Measurements from ENCODE around the gene SLC16A10. TPM values are rescaled to one million over a fixed set of nuclear protein-coding genes. Genes with fewer than 3 reads are reported as not detected.

Gene SLC16A10
- polyA plus RNA-seq, 1 experiment: not detected

DNA sequence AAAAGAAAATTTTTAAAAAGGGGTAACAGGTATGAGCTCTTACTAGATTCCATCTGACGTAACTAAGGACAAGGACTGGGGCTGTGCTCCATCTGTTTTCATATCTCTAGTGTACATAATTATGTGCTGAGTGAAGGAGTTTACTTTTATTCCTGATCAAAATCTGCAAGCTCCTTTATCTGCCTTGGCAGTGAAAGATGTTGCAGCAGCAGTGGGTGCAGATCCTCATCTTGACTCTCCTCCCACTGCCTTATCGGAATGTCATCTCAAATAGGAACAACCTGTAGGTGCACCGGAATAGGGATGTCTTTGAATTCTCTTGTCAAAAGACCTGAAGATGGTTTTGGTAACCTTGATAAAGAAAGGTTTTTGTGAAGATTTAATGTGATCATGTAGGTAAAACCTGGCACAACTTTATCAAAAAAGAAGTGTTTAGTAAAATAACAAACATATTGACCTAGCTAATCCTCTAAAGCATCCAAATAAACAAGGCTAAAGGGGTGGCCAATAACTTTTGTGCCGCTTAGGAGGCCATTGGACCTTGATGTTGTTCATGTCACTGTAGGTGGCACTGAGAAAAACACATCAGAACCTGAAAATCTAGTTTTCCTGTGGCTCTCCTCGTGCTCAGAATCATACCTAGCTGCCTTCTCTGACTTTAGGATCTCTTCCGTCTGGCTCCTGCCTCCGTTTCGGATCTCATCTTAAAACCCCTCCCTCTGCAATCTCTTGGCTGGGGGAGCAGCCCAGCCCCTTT, 19.0 kb upstream of the SLC16A10 start:
- H3K36me3 ChIP-seq (ENCODE audit: control insufficient read depth, insufficient read depth, low read length): no peaks in the 10 kb centered on the region
- H3K27me3 ChIP-seq (ENCODE audit: control insufficient read depth, insufficient read depth, low read length): peaks cover 7% of the 10 kb centered on the region
- H3K4me3 ChIP-seq (ENCODE audit: low read depth, low read length): no peak overlapping the region
- no peak for DNase-seq (ENCODE audit: low read depth)
- CTCF ChIA-PET: interaction anchor here (0.6 to 2.7 kb wide), 3 partner anchors 10 to 32 kb away, joined by 3 to 8 read pairs (median 3); no protein-coding TSS in a partner anchor
- POLR2A ChIA-PET: no interaction called here
- no peak for TF ChIP-seq CTCF (IDR thresholded peaks at IDR 0.05; ENCODE audit: insufficient read depth, low read depth, low read length)

GRCh38 chr6:111068866-111069234, 18.5 kb upstream of the SLC16A10 start:
- H3K27me3 ChIP-seq (ENCODE audit: control insufficient read depth, insufficient read depth, low read length): peaks cover 8% of the 10 kb centered on the region
- H3K4me3 ChIP-seq (ENCODE audit: low read depth, low read length): no peak overlapping the region
- POLR2A ChIA-PET: no interaction called here
- no peak for TF ChIP-seq CTCF (IDR thresholded peaks at IDR 0.05; ENCODE audit: insufficient read depth, low read depth, low read length)
- no peaks in the 10 kb centered on the region for H3K36me3 ChIP-seq (ENCODE audit: control insufficient read depth, insufficient read depth, low read length)
- CTCF ChIA-PET: no interaction called here
- DNase-seq (ENCODE audit: low read depth): no peak

DNA sequence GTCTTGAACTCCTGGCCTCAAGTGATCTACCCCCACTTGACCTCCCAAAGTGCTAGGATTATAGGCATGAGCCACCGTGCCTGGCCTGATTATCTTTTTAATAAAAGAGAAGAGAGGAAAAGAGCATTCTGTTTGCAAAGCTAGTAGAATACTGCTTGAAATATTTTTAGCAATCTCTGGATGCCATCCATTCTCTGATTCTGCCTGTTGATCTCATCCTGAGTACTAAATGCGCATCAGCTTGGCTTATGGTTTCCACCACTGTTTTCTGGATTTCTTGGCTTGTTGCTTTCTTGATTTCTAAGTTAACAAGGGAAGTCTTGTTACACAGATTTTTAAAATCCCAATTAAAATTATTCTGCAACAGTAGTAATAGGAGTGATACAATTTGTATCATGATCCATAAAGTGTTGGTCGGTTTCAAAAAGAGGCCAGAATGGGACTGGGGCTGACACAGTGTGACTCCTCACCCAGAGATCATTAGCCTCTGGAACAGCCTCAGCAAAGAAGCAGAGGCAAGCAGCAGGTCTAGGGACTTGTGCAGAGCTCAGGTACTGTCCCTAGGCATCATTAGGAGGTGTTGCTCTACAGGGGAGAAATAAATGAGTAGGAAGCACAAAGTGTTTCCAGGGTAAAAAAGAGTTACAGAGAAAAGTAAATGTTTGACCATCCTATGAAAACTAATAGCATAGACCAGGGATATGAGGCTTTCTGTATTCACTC, 17.8 kb upstream of the SLC16A10 start:
- no peak overlapping the region for H3K4me3 ChIP-seq (ENCODE audit: low read depth, low read length)
- H3K27me3 ChIP-seq (ENCODE audit: control insufficient read depth, insufficient read depth, low read length): peaks cover 11% of the 10 kb centered on the region
- no peaks in the 10 kb centered on the region for H3K36me3 ChIP-seq (ENCODE audit: control insufficient read depth, insufficient read depth, low read length)
- TF ChIP-seq CTCF (IDR thresholded peaks at IDR 0.05; ENCODE audit: insufficient read depth, low read depth, low read length): no peak
- CTCF ChIA-PET: interaction anchor here (1.4 kb wide), 1 partner anchor 141 kb away, joined by 4 read pairs; no protein-coding TSS in a partner anchor
- no peak for DNase-seq (ENCODE audit: low read depth)
- POLR2A ChIA-PET: no interaction called here

- Histone ChIP-seq H3K27me3 (ENCODE audit: control insufficient read depth, insufficient read depth, low read length) (peaks cover 11% of the 10 kb centered on the region), H3K4me3 (ENCODE audit: low read depth, low read length) (no peak overlapping the region), H3K36me3 (ENCODE audit: control insufficient read depth, insufficient read depth, low read length) (no peaks in the 10 kb centered on the region)
- TF ChIP-seq CTCF (IDR thresholded peaks at IDR 0.05; ENCODE audit: insufficient read depth, low read depth, low read length): no peak
- ChIA-PET CTCF (interaction anchor here (1.4 kb wide), 1 partner anchor 140 kb away, joined by 4 read pairs; no protein-coding TSS in a partner anchor), POLR2A (no interaction called here)
- no peak for DNase-seq (ENCODE audit: low read depth)
Observed at GRCh38 chr6:111070105-111071005, 16.9 kb upstream of the SLC16A10 start.

All from BJ (cell line).